ENCODE results near the gene TEAD1. TPM values are rescaled to one million over a fixed set of nuclear protein-coding genes. Genes with fewer than 3 reads are reported as not detected.

The TEAD1 gene
- total RNA-seq, 2 experiments from 2014 or later: 5.6 to 10.8 TPM

DNA sequence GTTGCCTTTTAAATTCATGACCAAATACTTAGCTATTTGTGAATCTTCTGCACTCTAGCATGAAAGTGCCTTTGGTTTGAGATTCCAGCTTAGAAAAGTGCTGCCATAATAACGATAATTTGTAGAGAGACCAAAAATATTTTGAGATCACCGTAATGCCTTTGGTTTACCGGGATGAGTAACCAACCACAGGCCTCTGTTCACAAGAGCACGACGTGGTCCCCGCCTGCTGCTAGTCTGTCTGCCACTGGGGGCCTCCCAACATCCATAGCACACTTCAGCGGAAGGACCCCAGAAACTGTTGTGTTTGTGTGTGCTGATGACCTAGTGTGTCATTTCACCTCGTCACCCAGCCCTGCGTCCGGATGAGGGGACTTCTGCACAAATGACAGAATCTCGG is 267.9 kb downstream of the TEAD1 start:
- Histone ChIP-seq H4K20me1 (ENCODE audit: insufficient read depth, low read length) (no peaks in the 10 kb centered on the region), H3K9me3 (ENCODE audit: low read length) (no peaks in the 10 kb centered on the region), H3K4me1 (ENCODE audit: insufficient read depth, low read length, poor library complexity, severe bottlenecking) (no peaks in the 10 kb centered on the region), H3K4me2 (ENCODE audit: low read length) (no peak overlapping the region), H3K9me2 (ENCODE audit: insufficient read depth, low read length) (no peaks in the 10 kb centered on the region), H2AFZ (ENCODE audit: low read length) (no peak overlapping the region), H3K27ac (ENCODE audit: low read depth, low read length, poor library complexity, severe bottlenecking) (no peak overlapping the region), H3K4me3 (ENCODE audit: low read depth, low read length, poor library complexity, severe bottlenecking) (no peak overlapping the region), H3K36me3 (ENCODE audit: insufficient read depth, low read length) (no peaks in the 10 kb centered on the region), H3K79me2 (ENCODE audit: insufficient read depth, low read depth, low read length) (no peaks in the 10 kb centered on the region)
- no TSS peak for BruUV-seq (replicated peaks)
- ChIA-PET POLR2A (no interaction called here), CTCF (ENCODE audit: unreplicated experiment) (no interaction called here)
- DNase-seq (ENCODE audit: low spot score): no peak
- no peak for TF ChIP-seq EZH2phosphoT487 (IDR thresholded peaks at IDR 0.05; ENCODE audit: borderline replicate concordance, low read depth, low read length)
- TF ChIP-seq, protein P1, sequence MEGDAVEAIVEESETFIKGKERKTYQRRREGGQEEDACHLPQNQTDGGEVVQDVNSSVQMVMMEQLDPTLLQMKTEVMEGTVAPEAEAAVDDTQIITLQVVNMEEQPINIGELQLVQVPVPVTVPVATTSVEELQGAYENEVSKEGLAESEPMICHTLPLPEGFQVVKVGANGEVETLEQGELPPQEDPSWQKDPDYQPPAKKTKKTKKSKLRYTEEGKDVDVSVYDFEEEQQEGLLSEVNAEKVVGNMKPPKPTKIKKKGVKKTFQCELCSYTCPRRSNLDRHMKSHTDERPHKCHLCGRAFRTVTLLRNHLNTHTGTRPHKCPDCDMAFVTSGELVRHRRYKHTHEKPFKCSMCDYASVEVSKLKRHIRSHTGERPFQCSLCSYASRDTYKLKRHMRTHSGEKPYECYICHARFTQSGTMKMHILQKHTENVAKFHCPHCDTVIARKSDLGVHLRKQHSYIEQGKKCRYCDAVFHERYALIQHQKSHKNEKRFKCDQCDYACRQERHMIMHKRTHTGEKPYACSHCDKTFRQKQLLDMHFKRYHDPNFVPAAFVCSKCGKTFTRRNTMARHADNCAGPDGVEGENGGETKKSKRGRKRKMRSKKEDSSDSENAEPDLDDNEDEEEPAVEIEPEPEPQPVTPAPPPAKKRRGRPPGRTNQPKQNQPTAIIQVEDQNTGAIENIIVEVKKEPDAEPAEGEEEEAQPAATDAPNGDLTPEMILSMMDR (conservative IDR thresholded peaks at IDR 0.05; ENCODE audit: low read length): no peak
- intact Hi-C loops (cut with micrococcal nuclease; ENCODE audit: unreplicated experiment): no loop called here

- BruUV-seq (replicated peaks): no TSS peak
- no peaks in the 10 kb centered on the region for H3K9me3 ChIP-seq (ENCODE audit: low read length)
- TF ChIP-seq EZH2phosphoT487 (IDR thresholded peaks at IDR 0.05; ENCODE audit: borderline replicate concordance, low read depth, low read length): no peak
- TF ChIP-seq, protein P1 (conservative IDR thresholded peaks at IDR 0.05; ENCODE audit: low read length): no peak
- H4K20me1 ChIP-seq (ENCODE audit: insufficient read depth, low read length): no peaks in the 10 kb centered on the region
- H3K79me2 ChIP-seq (ENCODE audit: insufficient read depth, low read depth, low read length): no peaks in the 10 kb centered on the region
- no peak overlapping the region for H3K4me2 ChIP-seq (ENCODE audit: low read length)
- intact Hi-C loops (cut with micrococcal nuclease; ENCODE audit: unreplicated experiment): no loop called here
- CTCF ChIA-PET (ENCODE audit: unreplicated experiment): no interaction called here
- H2AFZ ChIP-seq (ENCODE audit: low read length): no peak overlapping the region
- no peak overlapping the region for H3K27ac ChIP-seq (ENCODE audit: low read depth, low read length, poor library complexity, severe bottlenecking)
- no peaks in the 10 kb centered on the region for H3K4me1 ChIP-seq (ENCODE audit: insufficient read depth, low read length, poor library complexity, severe bottlenecking)
- no peaks in the 10 kb centered on the region for H3K36me3 ChIP-seq (ENCODE audit: insufficient read depth, low read length)
- POLR2A ChIA-PET: no interaction called here
- H3K9me2 ChIP-seq (ENCODE audit: insufficient read depth, low read length): no peaks in the 10 kb centered on the region
- H3K4me3 ChIP-seq (ENCODE audit: low read depth, low read length, poor library complexity, severe bottlenecking): no peak overlapping the region
- no peak for DNase-seq (ENCODE audit: low spot score)
These were observed 269.1 kb downstream of the TEAD1 start for GRCh38 chr11:12943311-12943710.

DNA sequence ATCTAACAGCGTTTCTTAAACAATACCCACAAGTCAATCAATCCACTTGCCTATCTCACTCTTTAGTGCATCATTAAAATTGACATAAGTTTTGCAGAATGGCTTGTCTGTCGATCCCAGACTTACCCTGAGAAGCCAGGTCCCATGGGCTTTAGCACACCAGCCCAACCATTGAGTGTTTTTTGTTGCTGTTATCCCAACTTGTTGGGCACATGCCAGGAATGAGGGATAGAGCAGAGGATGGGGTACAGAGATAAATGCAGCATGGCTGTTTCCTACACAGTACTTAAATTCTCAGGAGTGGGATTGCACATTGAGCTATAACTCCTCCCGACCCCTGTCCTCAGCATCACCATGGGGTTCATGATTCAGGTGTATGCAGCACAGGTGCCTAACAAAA is 270.7 kb downstream of the TEAD1 start:
- no peak overlapping the region for H3K27ac ChIP-seq (ENCODE audit: low read depth, low read length, poor library complexity, severe bottlenecking)
- ChIA-PET CTCF (ENCODE audit: unreplicated experiment) (no interaction called here), POLR2A (no interaction called here)

More for the DNA sequence above, 270.7 kb downstream of the TEAD1 start:
- no peaks in the 10 kb centered on the region for H3K9me2 ChIP-seq (ENCODE audit: insufficient read depth, low read length)
- intact Hi-C loops (cut with micrococcal nuclease; ENCODE audit: unreplicated experiment): no loop called here
- no peaks in the 10 kb centered on the region for H4K20me1 ChIP-seq (ENCODE audit: insufficient read depth, low read length)
- DNase-seq (ENCODE audit: low spot score): no peak
- H3K79me2 ChIP-seq (ENCODE audit: insufficient read depth, low read depth, low read length): no peaks in the 10 kb centered on the region
- no peak overlapping the region for H2AFZ ChIP-seq (ENCODE audit: low read length)
- TF ChIP-seq, protein P1 (conservative IDR thresholded peaks at IDR 0.05; ENCODE audit: low read length): no peak
- TF ChIP-seq EZH2phosphoT487 (IDR thresholded peaks at IDR 0.05; ENCODE audit: borderline replicate concordance, low read depth, low read length): no peak
- H3K36me3 ChIP-seq (ENCODE audit: insufficient read depth, low read length): no peaks in the 10 kb centered on the region
- H3K4me3 ChIP-seq (ENCODE audit: low read depth, low read length, poor library complexity, severe bottlenecking): no peak overlapping the region
- H3K4me1 ChIP-seq (ENCODE audit: insufficient read depth, low read length, poor library complexity, severe bottlenecking): no peaks in the 10 kb centered on the region
- H3K9me3 ChIP-seq (ENCODE audit: low read length): no peaks in the 10 kb centered on the region
- BruUV-seq (replicated peaks): no TSS peak
- no peak overlapping the region for H3K4me2 ChIP-seq (ENCODE audit: low read length)
